Islet precursor cell (in vitro differentiated cells): Measurements from ENCODE around the gene SFMBT2.

Experiments used
- DNase-seq: peaks from one replicate; pipeline ENCODE4 v3.0.0-alpha.2; 2018

The SFMBT2 gene

DNA sequence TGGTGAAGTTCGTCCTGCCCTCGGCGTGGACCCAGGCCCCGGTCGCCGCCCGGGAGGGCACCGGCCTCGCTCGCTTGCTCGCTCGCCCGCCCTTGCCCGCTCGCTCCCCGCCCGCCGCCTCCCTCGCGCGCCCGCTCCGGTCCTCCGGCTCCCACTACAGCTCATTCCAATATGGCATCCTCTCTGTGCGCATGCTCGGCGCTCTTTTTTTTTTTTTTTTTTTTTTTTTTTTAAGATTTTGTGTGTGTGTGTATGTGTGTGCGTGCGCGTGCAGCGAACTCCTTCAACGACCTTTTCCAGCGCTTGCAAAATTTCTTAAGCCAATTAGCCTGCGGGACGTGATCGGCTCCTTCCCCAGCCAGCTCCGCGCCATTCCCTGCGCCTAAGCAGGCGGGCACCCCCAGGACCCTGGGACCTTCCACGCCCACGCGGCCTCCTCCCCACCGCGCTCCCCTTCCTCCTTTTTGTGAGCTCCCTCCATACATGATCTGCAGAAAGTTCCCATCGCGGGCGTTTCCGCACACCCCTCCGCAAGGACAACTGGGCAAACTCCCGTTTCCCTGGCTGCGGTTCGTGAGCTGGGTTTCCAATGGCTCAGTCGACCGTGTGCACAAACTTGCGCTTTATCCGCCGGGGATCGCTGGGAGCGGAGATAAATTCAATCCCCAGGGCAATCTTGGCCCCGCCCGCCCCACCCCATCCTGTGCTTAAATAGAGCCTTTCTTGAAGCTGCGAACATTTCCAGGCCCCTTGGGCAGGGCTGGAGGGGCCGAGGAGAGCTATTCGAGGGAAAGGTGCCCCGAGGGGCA, at the start of gene SFMBT2:
TSS of gene SFMBT2 (minus strand) at position 173 of the 809 bp plus-strand sequence. CDS start 29,136 bp downstream, outside the sequence.
- DNase-seq, result peak; percentile 69

DNA sequence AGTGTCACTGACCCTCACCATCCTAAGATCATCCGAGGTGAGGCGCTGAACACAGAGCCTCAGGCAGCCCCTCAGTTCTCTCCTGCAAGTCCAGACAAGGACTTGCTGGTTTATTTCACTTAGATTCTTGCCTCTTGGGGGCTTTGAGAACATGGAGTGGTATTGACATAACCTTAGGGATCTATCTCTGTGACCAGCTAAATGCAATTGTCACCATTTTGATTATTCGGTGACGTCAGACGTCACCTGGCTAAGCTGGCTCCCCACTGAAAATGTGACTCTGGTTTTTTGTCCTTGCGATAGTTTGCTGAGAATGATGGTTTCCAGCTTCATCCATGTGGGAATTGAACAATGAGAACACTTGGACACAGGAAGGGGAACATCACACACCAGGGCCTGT, 49.2 kb upstream of the SFMBT2 start:
- no peak for DNase-seq

DNA sequence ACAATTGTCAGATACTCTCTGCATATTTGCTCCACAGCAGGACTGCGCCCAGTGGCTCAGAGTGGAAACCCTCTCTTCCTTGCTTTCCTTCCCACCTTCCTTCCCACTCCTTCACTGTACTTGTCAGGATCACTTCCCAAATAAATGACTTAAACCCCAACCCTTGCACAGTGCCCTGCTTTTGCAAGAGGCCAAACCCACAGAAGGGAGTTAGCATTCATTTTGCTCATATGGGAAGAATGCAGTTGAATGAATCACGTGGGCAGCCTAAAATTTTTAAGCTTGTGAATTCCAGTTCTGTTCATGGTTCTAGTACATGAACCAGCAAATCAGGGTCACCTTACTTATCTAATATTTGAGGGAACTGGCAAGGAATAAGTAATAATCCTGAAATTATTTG, 47.7 kb upstream of the SFMBT2 start:
- no peak for DNase-seq

DNA sequence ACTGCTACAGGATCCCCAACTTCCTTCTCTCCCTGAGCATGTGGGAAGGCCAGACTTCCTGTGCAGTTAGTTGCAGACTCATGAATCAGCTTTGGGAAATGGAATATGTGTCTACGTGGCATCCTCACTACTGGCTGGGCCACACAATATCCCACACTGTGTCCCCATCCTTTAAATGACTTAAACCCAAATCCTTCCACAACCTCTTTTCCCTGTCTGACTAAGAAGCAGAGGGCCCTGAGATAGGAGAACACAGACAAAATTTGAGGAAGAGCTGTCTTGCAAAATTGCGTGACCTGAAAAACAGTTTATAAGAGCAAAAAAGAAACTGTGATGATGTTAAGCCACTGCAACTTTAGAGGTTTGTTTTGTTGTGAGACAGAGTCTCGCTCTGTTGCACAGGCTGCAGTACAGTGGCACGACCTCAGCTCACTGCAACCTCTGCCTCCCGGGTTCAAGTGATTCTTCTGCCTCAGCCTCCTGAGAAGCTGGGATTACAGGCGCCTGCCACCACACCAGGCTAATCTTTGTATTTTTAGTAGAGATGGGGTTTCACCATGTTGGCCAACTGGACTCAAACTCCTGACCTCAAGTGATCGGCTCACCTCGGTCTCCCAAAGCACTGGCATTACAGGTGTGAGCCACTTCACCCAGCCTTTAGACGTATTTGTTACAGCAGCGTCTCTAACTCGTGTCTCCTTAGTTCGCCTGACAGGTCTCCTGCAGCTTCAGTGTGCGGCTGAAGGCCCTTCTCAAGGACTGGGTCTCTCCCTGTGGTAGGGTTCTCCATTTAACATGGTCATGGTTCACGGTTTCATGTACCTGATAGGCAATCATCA, 46.9 kb upstream of the SFMBT2 start:
- DNase-seq, result no peak

DNA sequence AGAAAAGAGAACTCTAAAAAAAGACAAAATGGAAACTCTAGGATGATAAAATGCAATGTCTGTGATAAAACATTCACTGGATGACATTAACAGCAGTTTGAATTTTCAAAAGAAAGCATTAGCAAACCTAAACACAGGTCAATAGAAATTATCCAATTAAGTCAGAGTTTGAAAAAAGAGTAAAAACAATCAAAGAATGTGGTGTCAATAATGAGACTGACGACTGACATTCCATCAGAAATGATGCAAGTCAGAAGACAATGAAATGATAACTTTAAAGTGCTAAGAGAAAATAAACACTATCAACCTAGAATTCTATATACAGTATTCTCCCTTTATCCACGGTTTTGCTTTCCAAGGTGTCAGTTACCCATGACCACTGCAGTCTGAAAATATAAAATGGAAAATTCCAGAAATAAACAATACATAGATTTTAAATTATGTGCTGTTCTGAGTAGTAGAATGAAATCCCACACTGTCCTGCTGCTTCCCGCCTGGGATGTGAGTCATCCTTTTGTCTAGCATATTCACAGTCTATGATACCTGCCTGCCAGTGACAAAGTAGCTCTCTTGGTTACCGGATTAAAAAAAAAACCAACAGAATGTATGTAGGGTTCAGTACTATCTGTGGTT, 38.3 kb upstream of the SFMBT2 start:
- no peak for DNase-seq

DNA sequence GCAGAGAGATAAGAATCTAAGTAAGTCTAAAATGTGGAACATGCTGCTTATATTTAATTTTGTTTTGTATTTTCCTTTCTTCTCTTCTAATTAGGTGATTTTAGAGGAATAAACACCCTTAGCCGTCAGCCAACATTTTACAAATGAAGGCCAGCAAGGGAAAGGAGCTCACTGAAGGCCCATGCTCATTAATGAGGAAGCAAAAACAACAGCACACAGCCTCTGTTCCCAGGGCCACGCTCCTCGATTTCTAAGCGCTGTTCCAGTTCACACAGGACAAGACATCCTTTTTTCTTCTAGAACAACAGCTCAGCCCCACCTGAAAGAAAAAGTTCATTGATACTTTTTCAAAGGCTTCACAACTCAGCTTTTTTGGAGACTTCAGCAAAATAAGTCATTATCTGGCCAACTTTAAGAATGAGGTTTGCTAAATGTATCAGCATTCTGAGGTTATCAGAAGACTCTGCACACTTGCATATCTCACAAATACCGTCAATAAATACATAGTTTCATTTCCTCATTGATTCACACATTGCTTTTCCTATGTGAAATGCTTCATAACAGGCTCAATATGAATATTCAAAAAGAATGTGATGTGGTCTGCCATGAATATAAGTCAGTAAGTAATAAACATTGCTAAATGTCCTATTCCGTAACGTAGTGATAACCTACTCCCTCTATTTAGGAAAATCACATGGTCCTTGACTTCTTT, 34.8 kb upstream of the SFMBT2 start:
- DNase-seq, result no peak

DNA sequence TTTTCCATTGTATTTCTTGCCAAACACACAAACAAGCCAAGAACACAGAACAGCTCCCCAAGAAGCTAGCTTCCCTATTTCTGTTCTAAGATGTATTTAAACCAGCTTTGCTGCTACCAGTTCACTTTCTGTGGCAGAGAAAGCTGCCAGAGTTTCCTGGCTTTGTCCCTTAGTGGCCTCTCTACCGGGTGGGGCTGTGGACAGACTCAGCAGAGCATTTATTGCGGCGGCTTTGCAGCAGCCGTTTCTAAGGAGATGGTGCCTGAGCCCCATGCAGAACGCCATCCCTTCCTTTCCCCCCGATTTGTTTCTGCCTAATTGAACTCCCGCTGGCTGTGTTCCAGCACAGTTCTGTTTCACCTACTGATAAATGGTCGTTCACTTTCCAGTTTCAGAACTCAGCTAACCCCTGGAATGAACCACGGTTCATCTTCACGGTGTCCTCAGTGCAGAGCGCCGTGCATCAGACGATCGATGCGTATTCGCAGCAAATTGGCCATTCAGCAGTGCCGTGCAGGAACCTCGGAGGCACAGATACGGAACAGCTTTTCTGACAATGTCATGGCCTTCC, 33.8 kb upstream of the SFMBT2 start:
- no peak for DNase-seq

DNA sequence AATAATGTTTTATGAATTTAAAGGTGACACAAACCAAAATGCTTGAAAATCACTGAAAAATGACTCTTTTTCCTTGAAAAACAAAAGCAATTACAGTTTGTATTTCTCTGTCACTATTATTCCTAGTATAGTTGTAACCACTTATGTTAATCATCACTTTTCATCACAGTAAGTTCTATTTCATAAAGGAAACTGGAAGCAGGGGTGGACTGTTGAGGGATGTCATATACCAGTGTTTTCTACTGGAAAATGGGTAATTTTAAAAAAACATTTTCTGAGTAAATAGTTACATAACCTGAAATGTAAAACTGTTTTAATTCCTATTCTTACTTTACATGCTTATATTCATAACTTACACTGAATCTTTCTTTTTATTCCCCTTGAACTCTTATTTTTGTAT, 32.2 kb upstream of the SFMBT2 start:
- DNase-seq, result no peak

DNA sequence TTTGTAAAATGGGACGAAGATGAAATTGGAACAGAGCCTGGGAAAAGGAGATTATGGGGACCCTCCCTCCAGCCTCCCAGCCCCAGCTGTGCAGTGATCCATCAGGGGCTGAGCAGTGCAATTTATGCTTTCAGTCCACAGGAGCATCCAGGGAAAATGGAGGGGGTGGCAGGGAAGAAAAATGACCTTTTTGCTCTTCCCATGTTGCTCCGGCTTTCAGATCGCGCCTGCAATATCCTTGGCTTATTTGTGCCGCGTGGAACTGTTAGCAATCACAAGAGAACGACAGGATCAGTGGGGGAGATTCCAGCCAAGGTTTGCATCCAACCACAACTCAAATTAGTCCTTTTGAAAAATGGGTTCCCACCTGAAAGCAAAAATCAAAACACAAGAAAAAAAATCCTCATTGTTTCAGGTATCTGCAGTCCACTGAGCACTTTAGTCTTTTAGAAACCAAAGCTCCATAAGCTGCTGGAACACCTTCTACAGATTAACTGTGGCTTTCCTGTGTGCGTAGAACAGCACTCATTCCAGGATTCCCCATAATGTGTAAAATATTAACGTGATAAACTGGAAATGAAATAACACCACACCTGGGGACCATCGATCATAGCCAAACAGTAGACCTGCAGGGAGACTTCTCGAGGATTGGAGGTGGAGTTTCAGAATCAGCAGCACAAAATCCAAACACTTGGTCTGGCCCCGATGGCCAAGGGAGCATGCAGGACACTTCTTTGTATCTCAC, 30.7 kb upstream of the SFMBT2 start:
- DNase-seq, result no peak

DNA sequence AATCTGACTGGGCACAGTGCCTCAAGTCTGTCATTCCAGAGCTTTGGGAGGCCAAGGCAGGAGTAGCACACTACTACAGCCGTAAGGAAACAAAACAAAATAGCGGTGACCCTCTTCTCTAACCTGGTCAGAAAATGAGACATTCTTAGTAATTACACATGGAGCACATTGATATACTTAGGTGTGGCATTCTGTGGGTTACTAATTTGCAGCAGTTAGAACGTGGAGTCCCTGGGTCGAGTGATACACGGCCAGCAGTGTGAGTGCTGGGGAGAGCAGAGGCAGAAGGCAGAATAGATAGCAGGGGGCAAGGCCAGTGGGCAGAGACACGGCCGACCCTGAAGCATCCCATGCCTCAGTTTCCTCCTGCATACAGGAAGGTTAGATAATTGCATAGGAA, 28.9 kb upstream of the SFMBT2 start:
- no peak for DNase-seq

DNA sequence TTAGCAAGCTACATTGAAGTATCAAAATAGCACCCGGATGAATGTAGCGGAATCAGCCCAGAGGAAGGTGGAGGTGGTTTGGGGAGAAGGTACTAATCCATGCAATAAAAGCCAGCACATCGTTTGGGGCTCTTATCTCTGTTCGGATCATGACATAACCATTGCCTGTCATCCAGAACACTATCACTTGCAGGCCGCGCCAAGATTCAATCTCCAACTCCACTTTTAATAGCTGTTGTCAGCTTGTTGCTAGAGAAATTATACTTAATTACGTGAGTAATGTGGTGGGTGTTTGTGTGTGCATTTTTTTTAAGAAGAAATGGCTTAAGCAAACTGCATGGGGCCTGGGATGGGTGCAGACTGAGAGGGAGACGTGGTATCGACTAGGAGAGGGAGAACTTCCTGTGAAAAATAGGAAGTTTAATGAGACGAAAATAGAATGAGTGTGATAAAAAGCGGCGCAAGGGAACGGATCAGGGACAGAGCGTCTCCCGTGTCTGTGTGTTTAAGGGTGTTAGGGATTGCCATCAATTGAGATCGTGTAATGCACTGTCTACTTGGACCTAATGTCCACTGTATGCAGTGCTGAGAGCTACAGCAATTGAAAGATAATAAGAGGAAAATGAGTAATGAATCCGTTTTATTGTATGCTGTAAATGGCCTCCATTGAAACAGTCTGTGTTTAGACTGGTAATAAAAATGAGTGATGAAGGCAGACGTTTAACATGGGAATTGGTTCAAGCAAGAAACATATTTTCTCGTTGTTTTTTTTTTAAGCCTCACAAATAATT, 27.6 kb upstream of the SFMBT2 start:
- DNase-seq, result no peak

DNA sequence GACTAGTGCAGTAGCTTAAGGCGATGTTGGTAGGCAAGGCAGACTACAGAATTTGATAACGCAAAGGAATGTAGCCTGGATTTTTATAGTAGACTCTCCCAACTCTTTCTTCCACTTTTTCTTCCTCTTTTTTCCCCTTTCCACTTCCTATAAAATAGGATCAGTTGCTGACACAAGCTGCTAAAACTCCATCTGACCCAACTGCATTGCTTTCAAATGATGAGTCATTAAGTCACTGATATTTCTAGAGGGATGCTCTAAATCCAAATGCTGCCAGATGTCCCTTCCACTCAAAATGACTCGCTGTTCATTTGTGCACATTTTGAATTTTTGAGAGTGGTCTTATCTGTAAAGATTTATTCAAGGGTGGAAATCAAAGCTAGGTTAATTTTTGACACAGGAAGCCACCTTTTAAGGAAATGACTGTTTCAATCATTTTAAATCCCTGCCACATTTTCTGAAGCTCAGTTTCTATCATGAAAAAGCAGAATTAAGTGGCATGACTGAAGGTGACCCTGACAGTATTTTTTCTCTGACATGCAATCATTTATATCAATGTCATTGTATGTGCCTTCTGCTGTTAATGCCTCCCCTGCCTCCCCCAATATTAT, 25.8 kb upstream of the SFMBT2 start:
- no peak for DNase-seq

DNA sequence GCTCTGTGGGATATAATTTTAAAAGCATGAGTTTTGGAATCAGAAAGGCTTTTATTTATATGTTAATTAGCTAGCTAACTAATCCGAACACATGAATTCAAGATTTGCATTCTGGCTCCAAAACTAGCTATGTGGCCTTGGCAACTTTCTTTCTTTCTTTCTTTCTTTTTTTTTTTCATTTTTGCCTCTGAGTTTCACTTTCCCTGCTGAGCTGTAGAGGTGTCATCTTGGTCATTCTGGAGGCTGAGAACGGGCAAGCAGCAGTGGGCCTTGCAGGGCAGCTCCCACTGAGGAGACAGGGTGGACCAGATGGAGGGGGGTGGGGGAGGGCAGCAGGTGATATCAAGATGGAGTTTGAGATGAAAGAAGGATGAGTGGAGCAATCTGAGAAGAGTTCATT, 24.8 kb upstream of the SFMBT2 start:
- no peak for DNase-seq

DNA sequence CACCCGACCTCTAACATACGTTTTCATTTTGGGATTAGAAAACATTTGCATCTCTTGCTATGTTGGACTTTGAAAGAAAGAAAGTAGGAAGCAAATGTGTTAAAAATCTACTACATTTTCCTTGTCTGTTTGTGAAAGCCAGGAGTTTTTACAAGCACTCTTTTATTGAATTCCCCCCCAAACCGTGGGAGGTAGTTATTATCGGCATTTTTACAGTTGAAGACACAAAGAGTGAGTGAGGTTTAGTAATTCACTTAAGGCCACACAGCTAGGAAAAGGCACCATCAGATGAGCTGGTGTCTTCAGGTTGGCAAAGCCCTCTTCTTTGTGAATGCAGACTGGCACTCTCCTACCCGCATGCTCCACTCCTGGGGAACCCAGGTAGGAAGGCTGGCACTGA, 23.5 kb upstream of the SFMBT2 start:
- DNase-seq, result no peak

DNA sequence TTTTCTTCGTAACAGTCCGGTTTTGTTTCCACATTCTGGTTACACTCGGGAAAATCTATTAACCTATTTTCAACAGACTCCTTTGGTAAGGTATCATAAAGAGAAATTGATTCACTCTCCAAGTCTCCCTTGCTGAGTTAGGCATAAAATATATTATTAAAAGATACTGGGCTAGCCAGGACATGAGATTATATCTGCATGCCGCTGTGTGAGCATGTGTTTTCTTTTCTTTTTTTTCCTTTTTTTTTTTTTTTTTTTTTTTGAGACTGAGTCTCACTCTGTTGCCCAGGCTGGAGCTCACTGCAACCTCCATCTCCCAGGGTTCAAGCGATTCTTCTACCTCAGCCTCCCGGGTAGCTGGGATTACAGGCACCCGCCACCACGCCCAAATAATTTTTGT, 23.0 kb upstream of the SFMBT2 start:
- DNase-seq, result no peak

DNA sequence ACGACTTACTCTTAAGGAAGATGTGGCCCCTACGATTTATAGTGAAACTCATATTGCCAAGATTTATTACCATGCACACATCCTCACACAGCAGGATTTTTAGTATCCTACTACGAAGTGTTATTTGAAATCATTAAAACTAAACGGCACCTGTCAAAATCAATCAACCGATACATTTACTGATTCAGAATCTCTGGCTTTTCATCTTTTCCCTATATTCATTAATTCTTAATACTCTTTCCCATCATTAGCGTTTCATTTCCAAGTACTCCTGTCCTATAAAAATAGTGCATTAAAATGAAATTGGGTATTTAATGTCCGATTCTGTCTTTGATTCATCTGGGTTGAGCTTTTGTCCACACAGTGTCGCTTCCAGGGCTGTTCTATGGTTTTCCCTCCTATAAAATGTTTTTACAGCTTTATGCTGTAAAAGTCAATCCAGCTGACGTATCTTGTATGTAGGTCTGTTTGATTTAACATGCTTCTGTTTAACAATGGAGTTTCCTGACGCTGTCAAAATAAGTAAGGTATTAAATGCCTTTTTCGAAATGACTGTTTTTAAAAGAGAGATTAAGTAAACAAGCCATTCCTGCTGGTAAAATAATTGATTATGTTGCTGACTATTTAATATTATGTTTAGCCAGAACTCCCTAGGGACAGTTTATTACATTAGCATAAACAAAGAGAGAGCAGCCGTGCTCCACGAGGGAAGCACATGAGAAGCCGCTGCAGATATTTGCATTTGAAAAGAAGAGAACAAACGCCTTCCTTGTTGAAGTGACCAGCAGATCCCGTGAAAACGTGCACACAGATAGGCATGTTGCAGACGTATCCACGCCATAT, 22.3 kb upstream of the SFMBT2 start:
- no peak for DNase-seq

DNA sequence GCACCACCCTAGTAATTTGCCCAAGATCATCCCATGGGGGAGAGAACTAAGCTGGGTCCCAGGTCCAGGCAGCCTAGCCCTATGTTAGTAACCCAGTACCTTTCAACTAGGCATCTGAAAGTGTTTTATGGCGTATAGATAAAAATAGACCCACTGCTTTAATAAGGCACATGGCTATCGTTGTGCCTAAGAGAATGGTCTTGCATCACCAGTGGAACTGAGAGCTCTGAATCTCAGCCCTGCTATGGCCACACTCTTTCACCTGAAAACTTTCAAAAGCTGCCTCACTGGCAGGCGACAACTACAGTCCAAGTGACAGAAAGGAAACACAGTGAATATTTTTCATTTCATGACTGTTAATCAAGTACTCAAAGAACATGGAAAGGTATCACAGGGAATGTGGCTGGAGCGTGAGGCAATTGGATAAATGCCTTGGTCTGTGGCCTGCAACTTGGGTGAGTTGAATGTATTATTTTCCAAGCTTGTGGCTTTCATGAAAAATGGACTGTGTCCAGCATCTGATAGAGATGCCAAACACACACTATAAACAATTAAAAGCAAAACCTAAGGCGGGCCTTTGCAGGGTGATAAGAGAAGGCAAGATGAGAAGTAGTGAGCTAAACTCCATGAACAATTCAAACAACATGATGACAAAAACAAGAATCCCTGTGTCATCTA, 18.0 kb upstream of the SFMBT2 start:
- DNase-seq, result no peak

DNA sequence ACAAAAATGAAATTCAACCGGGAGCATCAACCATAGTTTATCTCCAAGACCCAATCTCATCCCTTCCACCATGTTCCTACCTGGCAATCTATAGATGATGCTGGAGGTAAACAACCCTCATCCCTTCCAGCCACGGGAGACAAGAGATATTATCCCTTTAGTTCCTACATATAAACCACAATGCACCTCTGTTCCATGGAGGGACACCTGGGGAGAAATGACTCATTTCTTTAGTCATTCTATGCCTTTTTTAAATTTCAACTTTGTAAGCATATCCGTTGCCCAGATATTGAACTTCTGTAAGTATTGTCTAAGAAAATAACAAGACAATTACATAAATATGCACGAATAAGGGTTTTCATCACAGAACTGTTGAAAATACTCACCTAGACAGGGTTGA, 15.5 kb upstream of the SFMBT2 start:
- DNase-seq, result no peak

DNA sequence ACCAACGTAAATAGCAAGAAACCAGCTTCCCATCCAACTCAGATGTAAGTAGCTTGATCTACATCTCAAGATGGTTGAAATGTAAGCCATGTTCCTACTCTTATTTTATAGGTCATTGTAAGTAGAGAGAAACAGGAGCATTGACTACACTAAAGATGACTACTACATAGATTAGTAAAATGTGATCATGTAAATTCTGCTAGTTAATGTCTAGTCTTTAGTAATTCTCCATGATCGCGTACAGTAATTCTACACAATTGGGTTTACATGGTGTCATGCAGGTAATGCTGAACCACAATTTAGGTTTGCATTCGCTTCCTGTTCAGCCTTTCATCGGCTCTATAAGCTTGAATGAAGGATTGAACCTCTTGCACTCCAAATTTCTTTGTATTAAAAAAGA, 14.9 kb upstream of the SFMBT2 start:
- DNase-seq, result no peak
